ENCODE measurements around the gene PPM1L.

- no peak for TF ChIP-seq CTCF (IDR thresholded peaks at IDR 0.05; ENCODE audit: low read depth, low read length)
- TF ChIP-seq EZH2phosphoT487 (IDR thresholded peaks at IDR 0.05; ENCODE audit: low read depth) = no peak
Measured at GRCh38 chr3:160773722-160774121, 17.7 kb downstream of the PPM1L start.
